ENCODE results near the gene CETN1. TPM values are rescaled to one million over a fixed set of nuclear protein-coding genes. Genes with fewer than 3 reads are reported as not detected.

The CETN1 gene
- total and polyA plus RNA-seq, 2 donors (not counting 1 experiment from before 2014, with no cell fraction given) = not detected

DNA sequence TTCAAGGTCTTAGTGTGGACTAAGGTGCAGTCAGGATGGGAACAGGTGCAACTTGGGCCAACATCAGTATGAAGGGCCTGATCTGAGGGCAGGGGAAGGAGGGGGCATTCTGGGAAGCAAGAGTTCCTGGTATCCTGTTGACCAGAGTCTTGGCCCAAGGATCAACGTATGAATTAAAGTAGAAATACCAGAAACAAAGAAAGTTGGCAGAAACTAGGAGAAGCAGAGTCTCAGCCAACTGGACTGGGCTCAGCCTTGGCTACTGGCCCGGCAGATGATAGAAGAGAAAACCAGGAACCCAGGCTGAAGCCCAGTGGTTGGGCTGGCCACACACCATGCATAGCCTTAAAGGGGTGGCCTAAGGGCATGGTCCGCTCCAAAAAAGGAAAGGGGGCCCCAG lies 2.3 kb downstream of the CETN1 start:
- Mint-ChIP-seq H3K27ac (no peak overlapping the region), H3K27me3 (no peaks in the 10 kb centered on the region), H3K4me3 (no peak overlapping the region), H3K9me3 (ENCODE audit: insufficient read depth) (no peaks in the 10 kb centered on the region), H3K4me1 (no peaks in the 10 kb centered on the region)
- intact Hi-C loops (cut with micrococcal nuclease) = no loop called here
- Histone ChIP-seq H3K4me1 (ENCODE audit: control insufficient read depth in 2 of 2, insufficient read depth in 2 of 2, low read length in 2 of 2) (no peaks in the 10 kb centered on the region), H3K79me2 (ENCODE audit: control insufficient read depth, insufficient read depth, low read length) (no peaks in the 10 kb centered on the region), H2AFZ (ENCODE audit: insufficient read depth, low read depth, low read length, poor library complexity, severe bottlenecking) (no peak overlapping the region), H3K9ac (ENCODE audit: low read length) (no peak overlapping the region), H4K20me1 (ENCODE audit: control insufficient read depth, insufficient read depth, low read length, poor library complexity, severe bottlenecking) (no peaks in the 10 kb centered on the region), H3K27me3 (replicated peaks in 1 of 4; ENCODE audit: control extremely low read depth in 1 of 4, control insufficient read depth in 3 of 4, insufficient read depth in 4 of 4, low read length in 3 of 4) (no peaks in the 10 kb centered on the region), H3K4me2 (replicated peaks; ENCODE audit: low read depth, low read length, poor library complexity, severe bottlenecking) (no peak overlapping the region), H3K4me3 (ENCODE audit: control extremely low read depth in 1 of 5, extremely low read depth in 1 of 5, insufficient read depth in 1 of 5, low read depth in 2 of 5, low read length in 4 of 5) (no peak overlapping the region), H3K9me3 (ENCODE audit: control extremely low read depth in 1 of 3, control insufficient read depth in 2 of 3, insufficient read depth in 1 of 3, low read length in 2 of 3) (peaks cover 0 to 5% (median 0%) of the 10 kb centered on the region in 3 donors), H3K36me3 (replicated peaks in 1 of 2; ENCODE audit: control extremely low read depth in 1 of 2, control insufficient read depth in 1 of 2, extremely low read depth in 1 of 2, insufficient read depth in 2 of 2, low read length in 1 of 2) (no peaks in the 10 kb centered on the region), H3K27ac (ENCODE audit: low read length in 2 of 2) (no peak overlapping the region)
- ChIA-PET CTCF (no interaction called here), POLR2A (no interaction called here)
- TF ChIP-seq EZH2 (IDR thresholded peaks at IDR 0.05; ENCODE audit: borderline replicate concordance, insufficient read depth, low read depth, low read length, poor library complexity, severe bottlenecking) = no peak
- TF ChIP-seq, protein P1, sequence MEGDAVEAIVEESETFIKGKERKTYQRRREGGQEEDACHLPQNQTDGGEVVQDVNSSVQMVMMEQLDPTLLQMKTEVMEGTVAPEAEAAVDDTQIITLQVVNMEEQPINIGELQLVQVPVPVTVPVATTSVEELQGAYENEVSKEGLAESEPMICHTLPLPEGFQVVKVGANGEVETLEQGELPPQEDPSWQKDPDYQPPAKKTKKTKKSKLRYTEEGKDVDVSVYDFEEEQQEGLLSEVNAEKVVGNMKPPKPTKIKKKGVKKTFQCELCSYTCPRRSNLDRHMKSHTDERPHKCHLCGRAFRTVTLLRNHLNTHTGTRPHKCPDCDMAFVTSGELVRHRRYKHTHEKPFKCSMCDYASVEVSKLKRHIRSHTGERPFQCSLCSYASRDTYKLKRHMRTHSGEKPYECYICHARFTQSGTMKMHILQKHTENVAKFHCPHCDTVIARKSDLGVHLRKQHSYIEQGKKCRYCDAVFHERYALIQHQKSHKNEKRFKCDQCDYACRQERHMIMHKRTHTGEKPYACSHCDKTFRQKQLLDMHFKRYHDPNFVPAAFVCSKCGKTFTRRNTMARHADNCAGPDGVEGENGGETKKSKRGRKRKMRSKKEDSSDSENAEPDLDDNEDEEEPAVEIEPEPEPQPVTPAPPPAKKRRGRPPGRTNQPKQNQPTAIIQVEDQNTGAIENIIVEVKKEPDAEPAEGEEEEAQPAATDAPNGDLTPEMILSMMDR (IDR thresholded peaks at IDR 0.05) = no peak
- ATAC-seq (ENCODE audit: low read depth) (no peak), DNase-seq (no peak)
- 73% methylated on average over 2 of the region's 3 CpGs for WGBS (ENCODE audit: insufficient coverage)

DNA sequence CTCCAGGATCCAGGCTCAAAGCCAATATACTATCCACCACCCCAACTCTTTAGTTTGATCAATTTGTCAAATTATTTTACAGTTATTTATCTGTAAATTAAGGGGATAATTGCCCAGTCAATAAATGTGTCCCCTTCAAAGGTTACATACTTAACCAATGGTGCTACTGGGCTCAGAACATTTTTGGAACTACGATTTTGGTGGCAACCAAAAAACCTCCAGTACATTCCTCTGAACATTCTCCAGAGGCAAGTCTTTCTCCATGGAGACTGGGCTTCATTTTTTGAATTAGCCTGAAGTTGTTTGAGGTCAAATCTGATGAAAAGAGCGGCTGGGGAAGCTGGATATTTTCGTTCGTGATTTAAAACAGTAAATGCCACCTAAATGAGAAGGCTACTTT lies 14.9 kb downstream of the CETN1 start:
- Histone ChIP-seq H3K27ac (ENCODE audit: low read length in 2 of 2) (no peak overlapping the region), H3K4me2 (replicated peaks; ENCODE audit: low read depth, low read length, poor library complexity, severe bottlenecking) (no peak overlapping the region), H3K36me3 (replicated peaks in 1 of 2; ENCODE audit: control extremely low read depth in 1 of 2, control insufficient read depth in 1 of 2, extremely low read depth in 1 of 2, insufficient read depth in 2 of 2, low read length in 1 of 2) (no peaks in the 10 kb centered on the region), H3K79me2 (ENCODE audit: control insufficient read depth, insufficient read depth, low read length) (no peaks in the 10 kb centered on the region), H3K27me3 (replicated peaks in 1 of 4; ENCODE audit: control extremely low read depth in 1 of 4, control insufficient read depth in 3 of 4, insufficient read depth in 4 of 4, low read length in 3 of 4) (peaks cover 0 to 30% (median 8%) of the 10 kb centered on the region in 4 experiments), H3K4me1 (ENCODE audit: control insufficient read depth in 2 of 2, insufficient read depth in 2 of 2, low read length in 2 of 2) (peaks cover 6 to 11% of the 10 kb centered on the region in 2 donors), H3K9ac (ENCODE audit: low read length) (no peak overlapping the region), H4K20me1 (ENCODE audit: control insufficient read depth, insufficient read depth, low read length, poor library complexity, severe bottlenecking) (no peaks in the 10 kb centered on the region), H3K4me3 (ENCODE audit: control extremely low read depth in 1 of 5, extremely low read depth in 1 of 5, insufficient read depth in 1 of 5, low read depth in 2 of 5, low read length in 4 of 5) (no peak overlapping the region), H2AFZ (ENCODE audit: insufficient read depth, low read depth, low read length, poor library complexity, severe bottlenecking) (no peak overlapping the region), H3K9me3 (ENCODE audit: control extremely low read depth in 1 of 3, control insufficient read depth in 2 of 3, insufficient read depth in 1 of 3, low read length in 2 of 3) (peaks cover 1 to 21% (median 4%) of the 10 kb centered on the region in 3 donors)
- DNase-seq (no peak), ATAC-seq (ENCODE audit: low read depth) (no peak)
- ChIA-PET POLR2A (no interaction called here), CTCF (no interaction called here)
- Mint-ChIP-seq H3K27ac (no peak overlapping the region), H3K9me3 (ENCODE audit: insufficient read depth) (peaks cover 3% of the 10 kb centered on the region), H3K27me3 (peaks cover 37% of the 10 kb centered on the region), H3K4me1 (peaks cover 4% of the 10 kb centered on the region), H3K4me3 (no peak overlapping the region)
- intact Hi-C loops (cut with micrococcal nuclease) = no loop called here
- 92% methylated on average over 4 of the region's 4 CpGs for WGBS (ENCODE audit: insufficient coverage)
- TF ChIP-seq, protein P1 (IDR thresholded peaks at IDR 0.05) = no peak
- no peak for TF ChIP-seq EZH2 (IDR thresholded peaks at IDR 0.05; ENCODE audit: borderline replicate concordance, insufficient read depth, low read depth, low read length, poor library complexity, severe bottlenecking)
